Karpas-422 (cell line): ENCODE results near the gene RACK1. TPM values are rescaled to one million over a fixed set of nuclear protein-coding genes. Genes with fewer than 3 reads are reported as not detected.
A peak's percentile ranks its signal among the peaks of the same experiment; 100 is the strongest.

Experiments
- DNase-seq: peaks from one replicate; pipeline ENCODE4 v3.0.0-alpha.2; 2015
- H2AFZ ChIP-seq: fragments of 200-600 bp; sonication (generic); 2 replicates; pipeline ENCODE4 v1.6.1; 2014; ENCODE audit warnings: antibody characterized with exemption, low read length, mixed read lengths
- H3K27ac ChIP-seq: fragments of 200-600 bp; sonication (generic); 2 replicates; pipeline ENCODE4 v1.5.1; 2014; ENCODE audit warnings: mild to moderate bottlenecking, low read length, moderate library complexity
- H3K27me3 ChIP-seq: fragments of 200-600 bp; sonication (generic); 2 replicates; pipeline ENCODE4 v1.6.1; 2014; ENCODE audit warnings: low read length, mixed read lengths
- H3K36me3 ChIP-seq: fragments of 200-600 bp; sonication (generic); 2 replicates; pipeline ENCODE4 v1.6.1; 2014; ENCODE audit warnings: low read length, mixed read lengths; ENCODE audit not compliant: insufficient read depth
- H3K4me1 ChIP-seq: fragments of 200-600 bp; sonication (generic); 2 replicates; pipeline ENCODE4 v1.6.1; 2014; ENCODE audit warnings: mild to moderate bottlenecking, low read length, mixed read lengths
- H3K4me2 ChIP-seq: fragments of 200-600 bp; sonication (generic); 2 replicates; pipeline ENCODE4 v1.6.1; 2014; ENCODE audit warnings: low read length, low read depth, mild to moderate bottlenecking; ENCODE audit not compliant: poor library complexity, severe bottlenecking
- H3K4me3 ChIP-seq: fragments of 200-600 bp; sonication (generic); 2 replicates; pipeline ENCODE4 v1.5.1; 2014; ENCODE audit warnings: mild to moderate bottlenecking, antibody characterized with exemption, low read length, mixed read lengths
- H3K79me2 ChIP-seq: fragments of 200-600 bp; sonication (generic); 2 replicates; pipeline ENCODE4 v1.6.1; 2014; ENCODE audit warnings: mild to moderate bottlenecking, low read length, mixed read lengths
- H3K9ac ChIP-seq: fragments of 200-600 bp; sonication (generic); 2 replicates; pipeline ENCODE4 v1.6.0; 2014; ENCODE audit warnings: low read length
- H3K9me2 ChIP-seq: fragments of 200-600 bp; sonication (generic), shearing (Covaris generic); replicated peaks from 2 replicates; pipeline ENCODE4 v1.6.0; 2014; ENCODE audit warnings: mild to moderate bottlenecking, low read length, moderate library complexity; ENCODE audit not compliant: insufficient read depth
- H3K9me3 ChIP-seq: fragments of 300-700, 200-600 bp; sonication (generic); 2 replicates; pipeline ENCODE4 v1.6.1; 2014; ENCODE audit warnings: low read length, mixed read lengths
- H4K20me1 ChIP-seq: fragments of 200-600 bp; sonication (generic); 2 replicates; pipeline ENCODE4 v1.6.1; 2014; ENCODE audit warnings: mild to moderate bottlenecking, antibody characterized with exemption, low read length, low read depth; ENCODE audit not compliant: insufficient read depth
- total RNA-seq: library from RNA; depleted of rRNA; stranded (reverse); fragments of >200 nt; shearing (Covaris generic); gene quantifications from 2 replicates; pipeline ENCODE4 v1.2.3, GENCODE V29; 2014; ENCODE audit warnings: low replicate concordance

The RACK1 gene
- total RNA-seq, 1 experiment from 2014 or later = 7,026 TPM

GRCh38 chr5:181195249-181195761 is 48.4 kb downstream of the RACK1 start:
- Histone ChIP-seq H4K20me1 (no peaks in the 10 kb centered on the region), H3K27ac (no peak overlapping the region), H3K9ac (no peak overlapping the region), H2AFZ (no peak overlapping the region), H3K9me3 (no peaks in the 10 kb centered on the region), H3K79me2 (no peaks in the 10 kb centered on the region), H3K4me2 (no peak overlapping the region), H3K4me1 (peaks cover 44% of the 10 kb centered on the region), H3K9me2 (no peaks in the 10 kb centered on the region), H3K4me3 (no peak overlapping the region), H3K27me3 (no peaks in the 10 kb centered on the region), H3K36me3 (no peaks in the 10 kb centered on the region)
- DNase-seq = no peak

- DNase-seq = peak; percentile 47
- no peaks in the 10 kb centered on the region for H3K27me3 ChIP-seq
- no peak overlapping the region for H3K9ac ChIP-seq
- peaks cover 44% of the 10 kb centered on the region for H3K4me1 ChIP-seq
- H4K20me1 ChIP-seq = no peaks in the 10 kb centered on the region
- H3K4me2 ChIP-seq = no peak overlapping the region
- H3K36me3 ChIP-seq = no peaks in the 10 kb centered on the region
- no peaks in the 10 kb centered on the region for H3K9me3 ChIP-seq
- no peaks in the 10 kb centered on the region for H3K79me2 ChIP-seq
- H2AFZ ChIP-seq = no peak overlapping the region
- H3K4me3 ChIP-seq = no peak overlapping the region
- H3K9me2 ChIP-seq = no peaks in the 10 kb centered on the region
- no peak overlapping the region for H3K27ac ChIP-seq
These were observed 49.0 kb downstream of the RACK1 start for GRCh38 chr5:181194489-181195248.

GRCh38 chr5:181193656-181194055 is 50.0 kb downstream of the RACK1 start:
- Histone ChIP-seq H3K36me3 (no peaks in the 10 kb centered on the region), H3K9ac (no peak overlapping the region), H2AFZ (no peak overlapping the region), H3K4me2 (no peak overlapping the region), H4K20me1 (no peaks in the 10 kb centered on the region), H3K4me3 (no peak overlapping the region), H3K9me3 (no peaks in the 10 kb centered on the region), H3K79me2 (no peaks in the 10 kb centered on the region), H3K9me2 (no peaks in the 10 kb centered on the region), H3K4me1 (peaks cover 38% of the 10 kb centered on the region), H3K27ac (no peak overlapping the region), H3K27me3 (no peaks in the 10 kb centered on the region)
- peak; percentile 17 for DNase-seq

DNA sequence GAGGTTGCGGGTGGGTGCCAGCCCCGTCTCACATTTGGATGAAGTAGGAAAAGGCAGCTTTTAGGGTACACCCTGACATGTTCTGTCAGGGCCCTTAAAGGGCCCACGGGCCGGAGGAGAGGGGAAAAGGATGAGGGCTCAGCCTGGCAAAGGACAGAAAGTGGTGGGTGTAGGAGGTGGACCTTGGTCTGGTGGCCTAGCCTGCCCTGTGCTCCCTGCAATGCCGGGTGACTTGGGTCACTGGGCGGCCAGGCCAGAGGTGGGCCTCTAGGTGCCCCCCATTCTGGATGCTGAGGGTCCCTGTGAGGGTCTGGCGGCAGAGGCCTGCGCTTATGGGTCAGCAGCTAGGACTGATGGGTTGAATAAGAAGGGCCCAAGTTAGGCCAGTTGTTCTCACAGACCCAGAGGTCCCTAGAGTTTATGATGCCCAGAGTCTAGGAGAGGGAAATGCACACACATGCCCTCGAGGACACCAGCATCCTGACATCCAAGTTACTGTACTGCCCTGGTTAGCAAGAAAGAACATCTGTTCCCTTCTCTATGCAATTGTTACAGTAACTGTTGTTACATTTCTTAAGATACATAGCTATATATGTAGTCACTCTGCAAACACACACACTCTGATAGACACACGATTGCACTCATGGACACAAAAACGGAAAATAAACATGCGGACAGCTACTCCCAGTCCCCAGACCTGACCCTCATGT is 51.2 kb downstream of the RACK1 start:
- no peaks in the 10 kb centered on the region for H3K36me3 ChIP-seq
- DNase-seq = no peak
- H3K27me3 ChIP-seq = no peaks in the 10 kb centered on the region
- no peaks in the 10 kb centered on the region for H3K9me2 ChIP-seq
- H2AFZ ChIP-seq = peak overlapping the region; percentile 53; the same call in 1 of the 2 replicates
- H3K4me1 ChIP-seq = peaks cover 30% of the 10 kb centered on the region
- peak overlapping the region; percentile 89 for H3K9ac ChIP-seq
- peak overlapping the region; percentile 85 for H3K4me3 ChIP-seq
- H3K27ac ChIP-seq = no peak overlapping the region; the same call in 1 of the 2 replicates
- no peaks in the 10 kb centered on the region for H3K79me2 ChIP-seq
- peak overlapping the region; percentile 96 for H3K4me2 ChIP-seq
- no peaks in the 10 kb centered on the region for H3K9me3 ChIP-seq
- no peaks in the 10 kb centered on the region for H4K20me1 ChIP-seq

DNA sequence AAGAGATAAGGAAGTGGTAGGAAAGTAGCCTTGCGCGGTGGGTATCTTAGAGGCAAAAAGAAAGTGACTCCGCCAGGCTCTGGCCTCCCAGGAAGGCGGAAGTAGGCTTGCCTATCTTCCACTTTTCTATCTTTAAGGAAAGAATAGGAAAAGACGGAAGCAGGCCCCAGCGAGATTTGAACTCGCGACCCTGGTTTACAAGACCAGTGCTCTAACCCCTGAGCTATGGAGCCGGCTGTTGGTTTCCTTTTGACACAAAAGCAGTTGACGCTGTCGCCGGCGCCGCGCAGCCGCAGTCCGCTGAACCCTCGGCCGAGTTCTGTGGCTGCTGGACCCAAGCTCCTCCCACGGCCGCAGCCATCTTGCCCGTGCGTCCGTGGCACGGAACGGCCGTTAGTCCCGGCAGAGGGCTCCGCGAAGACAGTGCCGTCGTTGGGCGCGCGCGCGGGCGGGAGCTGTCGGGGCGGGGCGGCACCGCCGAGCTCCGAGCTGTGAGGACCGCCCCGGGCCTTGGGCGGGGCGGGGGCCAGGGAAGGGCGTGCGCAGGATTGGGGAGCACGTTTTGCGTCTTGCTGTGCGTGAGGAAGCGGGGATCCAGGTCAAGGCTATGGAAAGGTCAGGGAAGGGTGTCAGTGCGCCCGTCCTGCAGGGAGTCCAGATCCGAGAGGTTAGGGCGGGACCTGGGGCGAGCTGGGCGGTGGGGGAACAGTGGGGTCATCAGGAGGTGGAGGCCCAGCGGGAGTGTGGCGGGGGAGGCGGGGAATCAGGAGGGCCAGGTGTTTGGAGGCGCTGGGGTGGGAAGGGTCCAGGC is 52.0 kb downstream of the RACK1 start:
- H3K27me3 ChIP-seq = no peaks in the 10 kb centered on the region
- peak; percentile 97 for DNase-seq
- H2AFZ ChIP-seq = peak overlapping the region; percentile 95
- no peaks in the 10 kb centered on the region for H4K20me1 ChIP-seq
- peak overlapping the region; percentile 85 for H3K4me3 ChIP-seq
- H3K27ac ChIP-seq = peak overlapping the region; percentile 71
- H3K4me2 ChIP-seq = peak overlapping the region; percentile 96
- peaks cover 31% of the 10 kb centered on the region for H3K4me1 ChIP-seq
- H3K9ac ChIP-seq = peak overlapping the region; percentile 89
- H3K79me2 ChIP-seq = no peaks in the 10 kb centered on the region
- no peaks in the 10 kb centered on the region for H3K9me3 ChIP-seq
- H3K36me3 ChIP-seq = no peaks in the 10 kb centered on the region
- H3K9me2 ChIP-seq = no peaks in the 10 kb centered on the region

- Histone ChIP-seq H3K9ac (peak overlapping the region; percentile 89), H3K4me3 (peak overlapping the region; percentile 85), H3K27ac (peak overlapping the region; percentile 71), H3K9me3 (no peaks in the 10 kb centered on the region), H3K4me1 (peaks cover 31% of the 10 kb centered on the region), H3K27me3 (no peaks in the 10 kb centered on the region), H3K79me2 (no peaks in the 10 kb centered on the region), H3K36me3 (no peaks in the 10 kb centered on the region), H4K20me1 (no peaks in the 10 kb centered on the region), H3K4me2 (peak overlapping the region; percentile 96), H2AFZ (peak overlapping the region; percentile 95), H3K9me2 (no peaks in the 10 kb centered on the region)
- DNase-seq = peak; percentile 85
These were observed 52.8 kb downstream of the RACK1 start for GRCh38 chr5:181190711-181191525.

GRCh38 chr5:181189962-181190710 is 53.6 kb downstream of the RACK1 start:
- Histone ChIP-seq H3K4me3 (peak overlapping the region; percentile 85), H3K9me2 (no peaks in the 10 kb centered on the region), H3K27ac (peak overlapping the region; percentile 71; the same call in 1 of the 2 replicates), H3K4me2 (peak overlapping the region; percentile 96), H3K27me3 (no peaks in the 10 kb centered on the region), H2AFZ (peak overlapping the region; percentile 73), H3K9ac (peak overlapping the region; percentile 89), H3K36me3 (no peaks in the 10 kb centered on the region), H4K20me1 (no peaks in the 10 kb centered on the region), H3K79me2 (no peaks in the 10 kb centered on the region), H3K4me1 (peaks cover 31% of the 10 kb centered on the region), H3K9me3 (no peaks in the 10 kb centered on the region)
- peak; percentile 59 for DNase-seq
